ENCODE data around the gene SLC28A3. TPM values are rescaled to one million over a fixed set of nuclear protein-coding genes. Genes with fewer than 3 reads are reported as not detected.

Gene SLC28A3
- total RNA-seq, 1 experiment from 2014 or later, result not detected

- no peaks in the 10 kb centered on the region for H3K27me3 ChIP-seq (replicated peaks; ENCODE audit: insufficient read depth, low read depth, low read length, poor library complexity)
- no peak for TF ChIP-seq EZH2 (IDR thresholded peaks at IDR 0.05; ENCODE audit: borderline replicate concordance, low read depth, low read length, poor library complexity, severe bottlenecking)
- TF ChIP-seq, protein P1, sequence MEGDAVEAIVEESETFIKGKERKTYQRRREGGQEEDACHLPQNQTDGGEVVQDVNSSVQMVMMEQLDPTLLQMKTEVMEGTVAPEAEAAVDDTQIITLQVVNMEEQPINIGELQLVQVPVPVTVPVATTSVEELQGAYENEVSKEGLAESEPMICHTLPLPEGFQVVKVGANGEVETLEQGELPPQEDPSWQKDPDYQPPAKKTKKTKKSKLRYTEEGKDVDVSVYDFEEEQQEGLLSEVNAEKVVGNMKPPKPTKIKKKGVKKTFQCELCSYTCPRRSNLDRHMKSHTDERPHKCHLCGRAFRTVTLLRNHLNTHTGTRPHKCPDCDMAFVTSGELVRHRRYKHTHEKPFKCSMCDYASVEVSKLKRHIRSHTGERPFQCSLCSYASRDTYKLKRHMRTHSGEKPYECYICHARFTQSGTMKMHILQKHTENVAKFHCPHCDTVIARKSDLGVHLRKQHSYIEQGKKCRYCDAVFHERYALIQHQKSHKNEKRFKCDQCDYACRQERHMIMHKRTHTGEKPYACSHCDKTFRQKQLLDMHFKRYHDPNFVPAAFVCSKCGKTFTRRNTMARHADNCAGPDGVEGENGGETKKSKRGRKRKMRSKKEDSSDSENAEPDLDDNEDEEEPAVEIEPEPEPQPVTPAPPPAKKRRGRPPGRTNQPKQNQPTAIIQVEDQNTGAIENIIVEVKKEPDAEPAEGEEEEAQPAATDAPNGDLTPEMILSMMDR (conservative IDR thresholded peaks at IDR 0.05; ENCODE audit: low read depth, low read length), result no peak
- no peaks in the 10 kb centered on the region for H3K36me3 ChIP-seq (ENCODE audit: insufficient read depth, low read length, poor library complexity, severe bottlenecking)
- no peak overlapping the region for H3K27ac ChIP-seq (ENCODE audit: low read depth, low read length, poor library complexity, severe bottlenecking)
- CTCF ChIA-PET, result no interaction called here
- no peak for DNase-seq (ENCODE audit: low spot score)
- H3K4me1 ChIP-seq (ENCODE audit: insufficient read depth, low read length, poor library complexity, severe bottlenecking), result no peaks in the 10 kb centered on the region
- POLR2A ChIA-PET (ENCODE audit: low non-redundant PET), result no interaction called here
- H3K9me3 ChIP-seq (ENCODE audit: low read depth, low read length, poor library complexity, severe bottlenecking), result no peaks in the 10 kb centered on the region
- no TSS peak for BruUV-seq (replicated peaks)
- intact Hi-C loops (cut with micrococcal nuclease; ENCODE audit: unreplicated experiment), result no loop called here
- no peak overlapping the region for H3K4me3 ChIP-seq (ENCODE audit: low read depth, low read length, poor library complexity, severe bottlenecking)
Observed at GRCh38 chr9:84379740-84380139, 39.2 kb upstream of the SLC28A3 start.

DNA sequence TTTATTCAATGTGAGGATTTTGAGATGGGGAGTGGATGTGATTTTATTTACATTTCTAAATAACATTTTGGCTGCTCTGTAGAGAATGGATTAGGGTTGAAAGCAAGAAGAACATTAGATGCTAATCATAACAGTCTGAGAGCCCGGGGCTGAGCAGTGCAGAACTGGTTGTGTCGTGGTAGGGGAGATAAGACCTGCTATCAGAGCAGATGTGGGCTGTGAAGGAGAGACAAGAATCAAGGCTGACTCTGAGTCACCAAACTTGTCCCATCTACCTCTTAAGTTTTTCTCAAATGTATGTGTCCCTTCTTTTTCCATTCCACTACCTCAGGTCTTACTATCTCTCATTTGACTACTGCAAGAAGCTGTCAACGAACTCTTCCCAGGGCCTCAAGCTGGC is 35.4 kb upstream of the SLC28A3 start:
- no peak for DNase-seq (ENCODE audit: low spot score)
- Histone ChIP-seq H3K4me3 (ENCODE audit: low read depth, low read length, poor library complexity, severe bottlenecking) (no peak overlapping the region), H3K27me3 (replicated peaks; ENCODE audit: insufficient read depth, low read depth, low read length, poor library complexity) (no peaks in the 10 kb centered on the region), H3K27ac (ENCODE audit: low read depth, low read length, poor library complexity, severe bottlenecking) (no peak overlapping the region), H3K9me3 (ENCODE audit: low read depth, low read length, poor library complexity, severe bottlenecking) (no peaks in the 10 kb centered on the region), H3K4me1 (ENCODE audit: insufficient read depth, low read length, poor library complexity, severe bottlenecking) (peaks cover 5% of the 10 kb centered on the region), H3K36me3 (ENCODE audit: insufficient read depth, low read length, poor library complexity, severe bottlenecking) (no peaks in the 10 kb centered on the region)
- CTCF ChIA-PET, result no interaction called here
- TF ChIP-seq, protein P1 (conservative IDR thresholded peaks at IDR 0.05; ENCODE audit: low read depth, low read length), result no peak
- no peak for TF ChIP-seq EZH2 (IDR thresholded peaks at IDR 0.05; ENCODE audit: borderline replicate concordance, low read depth, low read length, poor library complexity, severe bottlenecking)
- no TSS peak for BruUV-seq (replicated peaks)
- POLR2A ChIA-PET (ENCODE audit: low non-redundant PET), result interaction anchor here (0.7 kb wide), 1 partner anchor 1005 kb away, joined by 3 read pairs; no protein-coding TSS in a partner anchor
- intact Hi-C loops (cut with micrococcal nuclease; ENCODE audit: unreplicated experiment), result no loop called here

DNA sequence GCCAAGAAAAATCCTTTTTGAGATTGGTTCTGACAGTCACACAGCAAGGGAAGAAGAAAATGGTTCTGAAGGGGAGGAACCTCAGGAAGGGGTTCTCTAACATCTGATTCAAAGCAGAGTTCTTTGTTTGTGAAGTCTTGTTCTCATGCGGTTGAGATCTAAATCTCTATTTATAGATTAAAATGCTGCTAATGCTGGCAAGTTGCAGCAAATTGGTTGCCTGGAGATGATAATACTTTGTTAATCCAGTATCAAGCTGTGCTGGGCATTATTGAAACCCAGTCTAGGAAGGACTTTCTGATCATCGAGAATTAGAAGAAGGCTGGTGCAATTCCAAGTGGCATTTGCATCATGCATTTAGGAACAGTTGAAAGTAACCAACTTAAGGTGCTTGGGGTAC is 34.0 kb upstream of the SLC28A3 start:
- no peaks in the 10 kb centered on the region for H3K36me3 ChIP-seq (ENCODE audit: insufficient read depth, low read length, poor library complexity, severe bottlenecking)
- peak; percentile 44 for DNase-seq (ENCODE audit: low spot score)
- H3K27me3 ChIP-seq (replicated peaks; ENCODE audit: insufficient read depth, low read depth, low read length, poor library complexity), result no peaks in the 10 kb centered on the region
- intact Hi-C loops (cut with micrococcal nuclease; ENCODE audit: unreplicated experiment), result no loop called here
- ChIA-PET CTCF (no interaction called here), POLR2A (ENCODE audit: low non-redundant PET) (interaction anchor here (0.7 kb wide), 1 partner anchor 1480 kb away, joined by 3 read pairs; no protein-coding TSS in a partner anchor)
- H3K9me3 ChIP-seq (ENCODE audit: low read depth, low read length, poor library complexity, severe bottlenecking), result no peaks in the 10 kb centered on the region
- H3K4me3 ChIP-seq (ENCODE audit: low read depth, low read length, poor library complexity, severe bottlenecking), result no peak overlapping the region
- peak overlapping the region; percentile 80 for H3K27ac ChIP-seq (ENCODE audit: low read depth, low read length, poor library complexity, severe bottlenecking)
- peaks cover 5% of the 10 kb centered on the region for H3K4me1 ChIP-seq (ENCODE audit: insufficient read depth, low read length, poor library complexity, severe bottlenecking)
- no peak for TF ChIP-seq EZH2 (IDR thresholded peaks at IDR 0.05; ENCODE audit: borderline replicate concordance, low read depth, low read length, poor library complexity, severe bottlenecking)
- TF ChIP-seq, protein P1 (conservative IDR thresholded peaks at IDR 0.05; ENCODE audit: low read depth, low read length), result no peak
- no TSS peak for BruUV-seq (replicated peaks)
